GM12801 (cell line): Measurements from ENCODE around the gene LRP1-AS.

Experiments used
- CTCF ChIP-seq: IDR thresholded peaks from one replicate; pipeline ENCODE4 v1.5.1; 2011; ENCODE audit warnings: control low read depth; ENCODE audit not compliant: insufficient read length; ENCODE audit errors: extremely low read depth

The LRP1-AS gene

GRCh38 chr12:57179331-57180086 is 32.1 kb upstream of the LRP1-AS start:
- TF ChIP-seq CTCF = no peak

- TF ChIP-seq CTCF = no peak
Observed at GRCh38 chr12:57178213-57178612, 30.8 kb upstream of the LRP1-AS start.

GRCh38 chr12:57177354-57177753 is 29.9 kb upstream of the LRP1-AS start:
- TF ChIP-seq CTCF = no peak

DNA sequence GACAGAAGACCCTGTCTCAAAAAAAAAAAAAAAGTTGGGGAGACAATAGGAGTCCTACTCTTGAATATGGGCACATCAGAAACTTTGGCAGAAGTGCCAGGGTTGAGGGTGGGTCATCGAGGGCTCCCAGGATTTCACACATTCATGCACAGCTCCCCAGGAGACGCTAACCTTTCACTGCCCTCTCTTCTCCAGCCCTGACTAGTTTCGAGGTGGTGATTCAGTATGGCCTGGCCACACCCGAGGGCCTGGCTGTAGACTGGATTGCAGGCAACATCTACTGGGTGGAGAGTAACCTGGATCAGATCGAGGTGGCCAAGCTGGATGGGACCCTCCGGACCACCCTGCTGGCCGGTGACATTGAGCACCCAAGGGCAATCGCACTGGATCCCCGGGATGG is 29.4 kb upstream of the LRP1-AS start:
- no peak for TF ChIP-seq CTCF

GRCh38 chr12:57176139-57176477 is 28.7 kb upstream of the LRP1-AS start:
- TF ChIP-seq CTCF = no peak

DNA sequence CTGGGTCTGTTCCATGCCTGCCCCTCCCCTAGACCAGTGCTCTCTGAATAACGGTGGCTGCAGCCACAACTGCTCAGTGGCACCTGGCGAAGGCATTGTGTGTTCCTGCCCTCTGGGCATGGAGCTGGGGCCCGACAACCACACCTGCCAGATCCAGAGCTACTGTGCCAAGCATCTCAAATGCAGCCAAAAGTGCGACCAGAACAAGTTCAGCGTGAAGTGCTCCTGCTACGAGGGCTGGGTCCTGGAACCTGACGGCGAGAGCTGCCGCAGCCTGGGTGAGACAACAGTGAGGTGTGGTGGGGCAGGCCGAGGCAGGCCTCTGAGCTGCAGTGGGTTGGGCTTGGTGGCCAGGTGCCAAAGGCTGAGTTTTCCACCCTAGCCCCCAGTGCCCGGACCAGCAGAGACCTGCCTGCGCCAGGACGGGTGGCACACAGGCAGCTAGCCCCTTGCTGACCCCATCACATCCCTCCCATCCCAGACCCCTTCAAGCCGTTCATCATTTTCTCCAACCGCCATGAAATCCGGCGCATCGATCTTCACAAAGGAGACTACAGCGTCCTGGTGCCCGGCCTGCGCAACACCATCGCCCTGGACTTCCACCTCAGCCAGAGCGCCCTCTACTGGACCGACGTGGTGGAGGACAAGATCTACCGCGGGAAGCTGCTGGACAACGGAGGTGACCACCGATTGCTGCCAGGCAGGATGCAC is 28.2 kb upstream of the LRP1-AS start:
- no peak for TF ChIP-seq CTCF

DNA sequence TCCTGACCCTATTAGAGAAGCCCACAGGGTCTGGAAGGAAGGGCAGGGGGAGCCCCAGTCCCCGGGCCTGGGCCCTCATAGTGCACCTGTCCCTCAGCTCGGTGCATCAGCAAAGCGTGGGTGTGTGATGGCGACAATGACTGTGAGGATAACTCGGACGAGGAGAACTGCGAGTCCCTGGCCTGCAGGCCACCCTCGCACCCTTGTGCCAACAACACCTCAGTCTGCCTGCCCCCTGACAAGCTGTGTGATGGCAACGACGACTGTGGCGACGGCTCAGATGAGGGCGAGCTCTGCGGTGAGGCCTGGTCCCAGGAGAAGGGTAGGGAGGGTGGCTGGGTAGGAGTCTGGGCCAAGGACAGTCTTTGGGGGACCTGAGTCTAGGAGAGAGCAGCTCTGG is 26.3 kb upstream of the LRP1-AS start:
- no peak for TF ChIP-seq CTCF
